Subcutaneous adipose tissue (tissue), 4 donors: ENCODE data around the gene FIS1. TPM values are rescaled to one million over a fixed set of nuclear protein-coding genes. Genes with fewer than 3 reads are reported as not detected.

Source experiments
- total RNA-seq, 4 donors: library from RNA; depleted of rRNA; stranded (reverse); fragments of >200 nt; gene quantifications; one replicate each; pipeline ENCODE4 v1.1.0, GENCODE V29; 2016
- TF ChIP-seq, protein P1 (sequence below): fragments of 450-650 bp; IDR thresholded peaks from one replicate; pipeline ENCODE4 v1.5.1; 2016; ENCODE audit warnings: low read depth, mild to moderate bottlenecking, control low read depth, antibody characterized with exemption, moderate library complexity

FIS1 gene
- total RNA-seq, 4 donors from 2014 or later = 193 to 369 (median 258) TPM

DNA sequence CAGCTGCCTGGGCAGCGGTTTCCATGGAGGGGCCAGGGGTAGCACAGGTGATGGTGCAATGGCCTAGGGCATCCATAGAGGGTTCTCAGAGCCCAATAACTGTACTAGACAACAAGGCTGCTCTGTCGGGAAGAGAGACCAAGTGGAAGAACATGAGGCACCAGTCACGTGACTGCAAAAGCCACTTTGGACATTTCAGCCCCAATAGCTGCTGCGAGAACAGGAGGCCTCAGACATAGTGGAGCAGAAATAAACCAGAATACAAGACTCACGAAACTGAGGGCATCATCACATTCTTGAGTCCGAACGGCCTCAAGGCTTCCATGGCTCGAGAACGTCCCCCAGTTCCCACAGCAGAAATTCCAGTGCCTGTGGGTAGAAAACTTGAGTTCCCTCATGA lies 32.3 kb upstream of the FIS1 start:
- TF ChIP-seq, protein P1, sequence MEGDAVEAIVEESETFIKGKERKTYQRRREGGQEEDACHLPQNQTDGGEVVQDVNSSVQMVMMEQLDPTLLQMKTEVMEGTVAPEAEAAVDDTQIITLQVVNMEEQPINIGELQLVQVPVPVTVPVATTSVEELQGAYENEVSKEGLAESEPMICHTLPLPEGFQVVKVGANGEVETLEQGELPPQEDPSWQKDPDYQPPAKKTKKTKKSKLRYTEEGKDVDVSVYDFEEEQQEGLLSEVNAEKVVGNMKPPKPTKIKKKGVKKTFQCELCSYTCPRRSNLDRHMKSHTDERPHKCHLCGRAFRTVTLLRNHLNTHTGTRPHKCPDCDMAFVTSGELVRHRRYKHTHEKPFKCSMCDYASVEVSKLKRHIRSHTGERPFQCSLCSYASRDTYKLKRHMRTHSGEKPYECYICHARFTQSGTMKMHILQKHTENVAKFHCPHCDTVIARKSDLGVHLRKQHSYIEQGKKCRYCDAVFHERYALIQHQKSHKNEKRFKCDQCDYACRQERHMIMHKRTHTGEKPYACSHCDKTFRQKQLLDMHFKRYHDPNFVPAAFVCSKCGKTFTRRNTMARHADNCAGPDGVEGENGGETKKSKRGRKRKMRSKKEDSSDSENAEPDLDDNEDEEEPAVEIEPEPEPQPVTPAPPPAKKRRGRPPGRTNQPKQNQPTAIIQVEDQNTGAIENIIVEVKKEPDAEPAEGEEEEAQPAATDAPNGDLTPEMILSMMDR = no peak

DNA sequence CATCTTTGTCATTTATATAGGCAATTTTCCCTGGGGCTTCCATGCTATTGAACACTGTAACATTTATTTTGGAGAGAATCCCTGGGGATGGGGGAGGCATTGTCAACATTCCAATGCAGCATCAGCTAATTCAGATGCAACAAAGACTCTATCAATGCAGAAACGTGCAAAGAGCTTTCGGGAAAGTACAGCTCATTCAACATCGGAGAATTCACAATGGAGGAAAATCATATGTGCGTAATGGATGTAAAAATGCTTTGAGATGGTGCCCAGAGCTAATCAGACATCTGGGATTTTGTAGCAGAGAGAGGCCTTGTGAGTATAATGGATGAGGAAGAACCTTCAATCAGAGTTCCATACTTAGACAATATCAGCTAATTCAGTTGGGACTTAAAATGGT lies 28.3 kb upstream of the FIS1 start:
- TF ChIP-seq, protein P1 = no peak

DNA sequence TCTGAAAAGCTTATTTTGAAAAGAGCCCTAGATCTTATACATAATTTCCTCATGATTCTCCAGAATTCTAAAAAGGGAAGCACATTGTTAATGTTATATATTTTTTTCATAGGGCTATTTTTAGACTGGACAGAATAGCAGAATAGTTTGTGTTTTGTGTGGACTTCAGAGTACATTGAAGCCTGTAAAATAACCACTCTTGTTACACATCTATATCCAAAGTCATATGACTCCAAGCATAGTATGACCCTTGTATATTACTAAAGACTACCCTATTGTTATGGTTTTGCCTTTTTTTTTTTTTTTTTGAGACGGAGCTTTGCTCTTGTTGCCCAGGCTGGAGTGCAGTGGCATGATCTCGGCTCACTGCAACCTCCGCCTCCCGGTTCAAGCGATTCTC lies 26.1 kb upstream of the FIS1 start:
- TF ChIP-seq, protein P1 = no peak

DNA sequence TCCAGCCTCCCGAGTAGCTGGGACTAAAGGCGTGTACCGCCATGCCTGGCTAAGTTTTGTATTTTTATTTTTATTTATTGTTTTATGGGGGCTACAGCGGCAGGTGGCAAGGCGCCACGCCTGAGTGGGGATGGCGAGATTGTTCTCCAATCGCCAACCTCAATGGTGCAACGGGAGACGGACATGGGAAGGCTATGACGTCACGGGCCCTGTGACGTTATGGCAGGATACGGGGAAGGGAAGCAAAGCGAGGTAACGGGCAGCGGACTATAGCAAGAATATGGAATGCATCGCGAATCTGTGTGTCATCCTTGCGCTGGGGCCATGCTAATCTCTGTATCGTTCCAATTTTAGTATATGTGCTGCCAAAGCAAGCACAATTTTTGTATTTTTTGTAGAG lies 24.8 kb upstream of the FIS1 start:
- TF ChIP-seq, protein P1 = no peak

DNA sequence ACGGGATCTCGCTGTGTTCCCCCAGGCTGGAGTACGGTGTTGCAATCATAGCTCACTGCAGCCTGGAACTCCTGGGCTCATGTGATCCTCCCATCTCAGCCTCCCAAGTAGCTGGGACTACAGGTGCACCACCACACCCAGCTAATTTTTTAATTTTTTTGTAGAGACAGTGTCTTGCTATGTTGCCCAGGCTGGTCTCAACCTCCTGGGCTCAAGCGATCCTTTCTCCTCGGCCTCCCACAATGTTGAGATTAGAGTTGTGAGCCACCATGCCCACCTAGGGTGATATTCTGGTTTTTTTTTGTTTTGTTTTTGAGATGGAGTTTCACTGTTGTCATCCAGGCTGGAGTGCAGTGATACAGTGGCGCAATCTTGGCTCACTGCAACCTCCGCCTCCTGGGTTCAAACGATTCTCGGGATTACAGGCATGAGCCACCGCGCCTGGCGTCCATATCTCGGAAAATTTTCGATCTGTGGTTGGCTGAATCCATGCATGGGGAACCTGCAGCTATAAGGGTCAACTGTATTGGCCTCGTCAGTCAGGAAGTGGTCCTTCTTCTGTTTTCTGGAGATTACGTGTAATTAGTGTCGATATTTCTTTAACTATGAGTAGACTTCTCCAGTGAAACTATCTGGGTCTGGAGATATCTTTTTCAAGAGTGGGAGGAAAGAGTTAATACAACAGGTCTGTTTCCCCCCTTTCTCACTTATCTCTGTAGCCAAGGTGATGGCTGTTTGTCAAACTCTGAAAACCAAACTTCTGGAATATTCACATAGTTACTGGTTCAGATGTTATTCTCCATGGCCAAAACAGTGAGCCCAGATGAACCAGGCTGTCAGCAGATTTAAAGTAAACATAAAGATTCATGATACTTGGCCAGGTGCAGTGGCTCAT lies 21.0 kb upstream of the FIS1 start:
- TF ChIP-seq, protein P1 = no peak

DNA sequence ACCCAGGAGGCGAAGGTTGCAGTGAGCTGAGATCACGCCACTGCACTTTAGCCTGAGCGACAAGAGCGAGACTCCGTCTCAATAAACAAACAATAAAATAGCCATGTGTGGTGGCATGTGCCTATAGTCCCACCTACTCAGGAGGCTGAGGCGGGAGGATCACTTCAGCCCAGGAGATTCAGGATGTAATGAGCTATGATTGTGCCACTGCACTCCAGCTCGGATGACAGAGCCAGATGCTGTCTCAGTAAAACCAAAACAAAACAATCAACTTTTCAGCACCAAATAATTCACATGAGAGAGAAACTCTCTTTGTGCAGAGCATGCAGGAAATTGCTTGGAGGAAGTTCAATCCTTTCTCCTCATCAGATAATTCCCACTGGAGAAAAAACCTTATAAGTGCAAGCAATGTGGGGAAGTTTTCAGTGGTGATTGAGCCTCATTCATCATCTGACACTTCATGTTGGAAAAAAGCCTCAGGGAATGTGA lies 13.4 kb upstream of the FIS1 start:
- TF ChIP-seq, protein P1 = no peak

DNA sequence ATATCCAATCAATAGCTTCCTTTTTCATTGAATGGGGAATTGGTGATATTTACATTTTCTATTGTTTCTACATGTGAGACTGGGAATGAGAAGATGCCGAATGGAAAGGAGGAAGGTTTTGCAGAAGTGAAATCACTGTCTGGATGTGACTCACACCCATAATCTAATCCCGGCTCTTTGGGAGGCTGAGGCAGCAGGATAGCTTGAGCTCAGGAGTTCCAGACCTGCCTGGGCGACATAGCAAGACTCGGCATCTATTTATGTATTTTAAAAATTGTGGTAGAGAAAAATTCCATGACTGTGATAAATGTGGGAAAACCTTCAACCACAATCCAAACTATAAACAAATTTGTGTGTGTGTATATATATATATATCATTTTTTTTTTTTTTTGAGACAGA lies 10.9 kb upstream of the FIS1 start:
- TF ChIP-seq, protein P1 = no peak
